IPS-NIHi11 (cell line): Measurements from ENCODE around the gene PPIP5K1.
"Not testable (repeated sequence)": the region's sequence is repeated elsewhere in the genome, so short reads cannot be mapped to it uniquely, and the experiment has no call there.

ENCODE experiments used
- DNase-seq: peaks from one replicate; pipeline ENCODE4 v3.0.0; 2012; ENCODE audit warnings: mixed read lengths, low spot score

Gene PPIP5K1

DNA sequence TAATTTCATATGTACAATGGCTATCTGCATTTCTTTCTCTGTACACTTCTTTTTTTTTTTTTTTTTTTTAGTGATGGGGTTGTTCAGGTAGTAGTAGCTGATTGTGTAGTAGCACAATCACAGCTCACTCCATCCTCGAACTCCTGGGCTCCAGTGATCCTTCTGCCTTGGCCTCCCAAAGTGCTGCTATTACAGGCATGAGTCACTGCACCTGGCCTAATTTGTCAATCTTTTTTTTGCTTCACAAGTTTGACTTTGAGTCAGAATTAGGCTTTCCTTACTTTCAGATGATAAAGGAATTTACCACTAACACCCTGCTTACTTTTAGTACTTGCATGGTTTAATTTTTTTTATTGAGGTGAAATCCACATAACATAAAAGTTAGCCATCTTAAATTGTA, 44.6 kb downstream of the PPIP5K1 start:
- DNase-seq = no peak

DNA sequence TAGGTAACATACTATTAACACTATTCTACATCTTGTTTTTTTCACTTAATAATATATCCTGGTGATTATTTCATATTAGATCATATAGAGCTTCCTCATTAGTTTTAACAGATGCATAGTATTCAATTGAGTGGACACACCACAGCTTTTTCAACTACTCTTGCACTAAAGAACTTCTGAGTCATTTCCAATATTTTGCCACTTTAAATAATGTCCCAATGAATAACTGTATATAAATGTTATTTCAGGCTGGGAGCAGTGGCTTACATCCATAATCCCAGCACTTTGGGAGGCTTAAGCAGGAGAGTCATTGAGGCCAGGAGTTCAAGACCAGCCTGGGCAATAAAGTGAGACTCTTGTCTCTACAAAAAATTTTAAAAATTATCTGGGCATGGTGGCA, 45.7 kb downstream of the PPIP5K1 start:
- no peak for DNase-seq

DNA sequence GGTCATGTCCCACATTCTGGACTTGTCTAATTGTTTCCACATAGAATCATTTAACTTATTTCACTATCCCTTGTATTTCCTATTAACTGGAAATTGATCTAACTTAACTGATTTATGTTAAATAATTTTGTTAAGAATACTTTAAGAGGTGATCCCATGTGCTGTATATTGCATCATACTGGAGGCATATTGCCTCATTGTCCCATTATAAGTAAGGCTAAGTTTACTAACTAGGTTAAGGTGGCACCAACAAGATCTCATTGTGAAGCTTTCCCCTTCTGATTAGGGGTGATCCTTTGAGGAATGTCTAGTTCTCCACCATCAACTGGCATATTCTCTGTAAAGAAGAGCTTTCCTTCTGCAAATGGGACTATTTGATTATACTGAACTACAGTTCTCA, 48.2 kb downstream of the PPIP5K1 start:
- no peak for DNase-seq

DNA sequence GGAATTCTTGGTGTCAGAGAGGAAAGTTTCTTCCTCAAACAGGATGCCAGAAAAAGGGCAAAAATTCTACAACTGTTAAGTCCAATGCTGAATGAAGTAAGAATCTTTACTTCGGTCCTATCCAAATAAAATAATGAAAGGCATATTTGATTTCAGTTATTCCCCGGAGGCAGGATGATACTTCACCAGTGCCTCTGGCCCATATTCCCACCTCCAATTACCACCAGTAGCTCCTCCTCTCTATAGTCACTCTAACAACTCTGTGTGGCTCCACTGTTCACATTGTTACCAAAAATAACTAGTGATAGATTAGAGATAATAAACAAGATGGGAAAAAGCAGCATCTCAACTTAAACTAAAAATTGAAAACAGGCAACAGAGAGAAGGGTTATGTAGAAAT, 51.9 kb downstream of the PPIP5K1 start:
- DNase-seq = no peak

DNA sequence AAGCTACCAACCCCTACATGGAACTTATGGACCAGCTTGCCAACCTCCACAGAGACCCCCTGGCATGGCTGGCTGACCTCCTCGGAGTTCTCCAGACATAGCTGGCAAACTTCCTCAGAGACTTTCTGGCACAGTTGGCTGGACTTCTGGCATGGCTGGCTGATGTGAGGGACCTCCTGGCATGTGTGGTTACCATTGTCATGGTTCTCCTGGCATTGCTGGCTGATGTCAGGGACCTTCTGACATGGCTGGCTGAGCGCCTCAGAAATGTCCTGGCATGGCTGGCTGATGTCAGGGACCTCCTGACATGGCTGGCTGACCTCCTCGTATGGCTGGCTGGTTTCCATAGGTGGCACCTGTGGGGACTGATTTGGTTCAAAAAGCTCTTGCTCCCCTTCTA, 55.1 kb downstream of the PPIP5K1 start:
- no peak for DNase-seq

DNA sequence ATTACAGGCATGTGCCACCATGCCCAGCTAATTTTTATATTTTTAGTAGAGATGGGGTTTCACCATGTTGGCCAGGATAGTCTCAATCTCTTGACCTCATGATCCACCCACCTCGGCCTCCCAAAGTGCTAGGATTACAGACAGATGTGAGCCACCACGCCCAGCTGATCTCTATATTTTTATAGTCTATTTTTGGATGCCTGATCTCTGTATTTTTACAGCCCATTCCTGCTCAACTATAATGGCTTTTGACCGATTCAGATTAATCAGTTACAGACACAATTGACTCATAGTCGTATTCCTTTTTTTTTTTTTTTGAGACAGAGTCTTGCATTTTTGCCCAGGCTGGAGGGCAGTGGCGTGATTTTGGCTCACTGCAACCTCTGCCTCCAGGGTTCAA, 57.2 kb downstream of the PPIP5K1 start:
- DNase-seq = not testable (repeated sequence)

DNA sequence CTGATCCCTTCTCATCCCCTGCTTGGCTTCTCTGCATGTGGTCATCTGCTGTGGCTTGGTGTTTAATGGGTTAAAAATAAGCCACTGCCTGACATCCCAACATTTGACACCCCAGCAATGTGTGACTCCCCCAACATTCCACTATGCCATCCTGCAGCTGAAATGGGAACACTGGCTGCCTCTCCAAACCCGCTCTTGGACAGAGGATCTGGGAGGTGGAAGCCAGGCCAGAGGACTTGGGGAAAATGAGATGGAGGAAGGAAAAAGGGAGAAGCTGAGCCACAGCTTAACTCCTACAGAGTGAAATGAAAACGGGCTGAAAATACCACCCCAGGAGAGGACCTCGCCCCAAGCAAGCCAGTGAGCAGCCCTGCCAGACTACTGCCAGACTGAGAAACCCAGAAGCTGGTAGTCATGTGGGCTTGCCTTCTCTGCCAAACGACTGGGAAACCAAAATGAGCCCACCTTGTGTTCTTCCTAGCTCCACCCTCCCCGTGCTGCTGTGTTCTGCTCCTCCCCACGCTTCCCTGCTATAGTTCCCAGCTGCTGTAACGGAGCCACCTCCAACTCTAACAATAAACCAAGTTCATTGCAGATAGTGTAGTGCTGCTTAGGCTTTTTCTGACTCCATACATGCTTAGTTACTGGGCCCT, 58.9 kb downstream of the PPIP5K1 start:
- DNase-seq = peak; percentile 66

DNA sequence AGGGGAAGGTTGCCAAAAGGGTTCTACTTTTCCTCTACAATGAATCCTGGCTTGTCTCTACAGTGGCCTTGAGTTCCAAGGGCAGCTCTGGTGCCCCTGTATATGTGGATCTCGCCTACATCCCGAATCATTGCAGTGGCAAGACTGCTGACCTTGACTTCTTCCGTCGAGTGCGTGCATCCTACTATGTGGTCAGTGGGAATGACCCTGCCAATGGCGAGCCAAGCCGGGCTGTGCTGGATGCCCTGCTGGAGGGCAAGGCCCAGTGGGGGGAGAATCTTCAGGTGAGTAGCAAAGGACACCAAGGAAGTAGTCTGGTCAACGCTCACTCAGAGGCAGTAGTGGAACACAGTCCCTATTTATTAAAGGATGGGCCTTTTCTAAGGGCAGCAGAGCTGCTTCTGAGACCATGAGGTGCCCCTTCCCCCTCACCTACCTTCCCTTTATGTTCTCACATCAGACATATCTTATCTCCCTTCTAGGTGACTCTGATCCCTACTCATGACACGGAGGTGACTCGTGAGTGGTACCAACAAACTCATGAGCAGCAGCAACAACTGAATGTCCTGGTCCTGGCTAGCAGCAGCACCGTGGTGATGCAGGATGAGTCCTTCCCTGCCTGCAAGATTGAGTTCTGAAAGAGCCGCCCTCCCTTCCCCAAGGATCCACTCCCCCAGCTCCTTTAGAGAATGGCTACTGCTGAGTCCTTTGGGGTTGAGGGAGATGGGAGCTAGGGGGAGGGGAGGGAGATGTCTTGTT, 60.2 kb downstream of the PPIP5K1 start:
- DNase-seq = no peak

DNA sequence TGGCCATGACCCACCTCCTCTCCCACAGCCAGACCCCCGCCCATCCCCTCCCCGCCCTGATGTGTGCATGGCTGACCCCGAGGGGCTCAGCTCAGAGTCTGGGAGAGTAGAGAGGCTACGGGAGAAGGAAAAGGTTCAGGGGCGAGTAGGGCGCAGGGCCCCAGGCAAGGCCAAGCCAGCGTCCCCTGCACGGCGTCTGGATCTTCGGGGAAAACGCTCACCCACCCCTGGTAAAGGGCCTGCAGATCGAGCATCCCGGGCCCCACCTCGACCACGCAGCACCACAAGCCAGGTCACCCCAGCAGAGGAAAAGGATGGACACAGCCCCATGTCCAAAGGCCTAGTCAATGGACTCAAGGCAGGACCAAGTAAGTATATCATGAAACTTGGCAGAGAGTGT, 60.9 kb downstream of the PPIP5K1 start:
- DNase-seq = no peak

DNA sequence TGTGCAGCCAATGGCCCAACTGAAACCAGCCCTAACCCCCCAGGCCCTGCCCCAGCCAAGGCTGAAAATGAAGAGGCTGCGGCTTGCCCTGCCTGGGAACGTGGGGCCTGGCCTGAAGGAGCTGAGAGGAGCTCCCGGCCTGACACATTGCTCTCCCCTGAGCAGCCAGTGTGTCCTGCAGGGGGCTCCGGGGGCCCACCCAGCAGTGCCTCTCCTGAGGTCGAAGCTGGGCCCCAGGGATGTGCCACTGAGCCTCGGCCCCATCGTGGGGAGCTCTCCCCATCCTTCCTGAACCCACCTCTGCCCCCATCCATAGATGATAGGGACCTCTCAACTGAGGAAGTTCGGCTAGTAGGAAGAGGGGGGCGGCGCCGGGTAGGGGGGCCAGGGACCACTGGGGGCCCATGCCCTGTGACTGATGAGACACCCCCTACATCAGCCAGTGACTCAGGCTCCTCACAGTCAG, 61.4 kb downstream of the PPIP5K1 start:
- no peak for DNase-seq

DNA sequence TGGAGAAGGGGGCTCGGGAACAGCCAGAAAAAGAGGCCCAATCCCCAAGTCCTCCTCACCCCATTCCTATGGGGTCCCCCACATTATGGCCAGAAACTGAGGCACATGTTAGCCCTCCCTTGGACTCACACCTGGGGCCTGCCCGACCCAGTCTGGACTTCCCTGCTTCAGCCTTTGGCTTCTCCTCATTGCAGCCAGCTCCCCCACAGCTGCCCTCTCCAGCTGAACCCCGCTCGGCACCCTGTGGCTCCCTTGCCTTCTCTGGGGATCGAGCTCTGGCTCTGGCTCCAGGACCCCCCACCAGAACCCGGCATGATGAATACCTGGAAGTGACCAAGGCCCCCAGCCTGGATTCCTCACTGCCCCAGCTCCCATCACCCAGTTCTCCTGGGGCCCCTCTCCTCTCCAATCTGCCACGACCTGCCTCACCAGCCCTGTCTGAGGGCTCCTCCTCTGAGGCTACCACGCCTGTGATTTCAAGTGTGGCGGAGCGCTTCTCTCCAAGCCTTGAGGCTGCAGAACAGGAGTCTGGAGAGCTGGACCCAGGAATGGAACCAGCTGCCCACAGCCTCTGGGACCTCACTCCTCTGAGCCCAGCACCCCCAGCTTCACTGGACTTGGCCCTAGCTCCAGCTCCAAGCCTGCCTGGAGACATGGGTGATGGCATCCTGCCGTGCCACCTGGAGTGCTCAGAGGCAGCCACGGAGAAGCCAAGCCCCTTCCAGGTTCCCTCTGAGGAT, 62.0 kb downstream of the PPIP5K1 start:
- no peak for DNase-seq

DNA sequence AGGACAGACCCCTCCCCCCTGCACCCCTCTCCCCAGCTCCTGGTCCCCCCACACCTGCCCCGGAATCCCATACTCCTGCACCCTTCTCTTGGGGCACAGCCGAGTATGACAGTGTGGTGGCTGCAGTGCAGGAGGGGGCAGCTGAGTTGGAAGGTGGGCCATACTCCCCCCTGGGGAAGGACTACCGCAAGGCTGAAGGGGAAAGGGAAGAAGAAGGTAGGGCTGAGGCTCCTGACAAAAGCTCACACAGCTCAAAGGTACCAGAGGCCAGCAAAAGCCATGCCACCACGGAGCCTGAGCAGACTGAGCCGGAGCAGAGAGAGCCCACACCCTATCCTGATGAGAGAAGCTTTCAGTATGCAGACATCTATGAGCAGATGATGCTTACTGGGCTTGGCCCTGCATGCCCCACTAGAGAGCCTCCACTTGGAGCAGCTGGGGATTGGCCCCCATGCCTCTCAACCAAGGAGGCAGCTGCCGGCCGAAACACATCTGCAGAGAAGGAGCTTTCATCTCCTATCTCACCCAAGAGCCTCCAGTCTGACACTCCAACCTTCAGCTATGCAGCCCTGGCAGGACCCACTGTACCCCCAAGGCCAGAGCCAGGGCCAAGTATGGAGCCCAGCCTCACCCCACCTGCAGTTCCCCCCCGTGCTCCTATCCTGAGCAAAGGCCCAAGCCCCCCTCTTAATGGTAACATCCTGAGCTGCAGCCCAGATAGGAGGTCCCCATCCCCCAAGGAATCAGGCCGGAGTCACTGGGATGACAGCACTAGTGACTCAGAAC, 62.8 kb downstream of the PPIP5K1 start:
- DNase-seq = no peak

DNA sequence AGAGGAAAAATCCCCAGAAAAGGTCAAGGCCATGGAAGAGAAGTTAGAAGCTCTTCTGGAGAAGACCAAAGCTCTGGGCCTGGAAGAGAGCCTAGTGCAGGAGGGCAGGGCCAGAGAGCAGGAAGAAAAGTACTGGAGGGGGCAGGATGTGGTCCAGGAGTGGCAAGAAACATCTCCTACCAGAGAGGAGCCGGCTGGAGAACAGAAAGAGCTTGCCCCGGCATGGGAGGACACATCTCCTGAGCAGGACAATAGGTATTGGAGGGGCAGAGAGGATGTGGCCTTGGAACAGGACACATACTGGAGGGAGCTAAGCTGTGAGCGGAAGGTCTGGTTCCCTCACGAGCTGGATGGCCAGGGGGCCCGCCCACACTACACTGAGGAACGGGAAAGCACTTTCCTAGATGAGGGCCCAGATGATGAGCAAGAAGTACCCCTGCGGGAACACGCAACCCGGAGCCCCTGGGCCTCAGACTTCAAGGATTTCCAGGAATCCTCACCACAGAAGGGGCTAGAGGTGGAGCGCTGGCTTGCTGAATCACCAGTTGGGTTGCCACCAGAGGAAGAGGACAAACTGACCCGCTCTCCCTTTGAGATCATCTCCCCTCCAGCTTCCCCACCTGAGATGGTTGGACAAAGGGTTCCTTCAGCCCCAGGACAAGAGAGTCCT, 63.6 kb downstream of the PPIP5K1 start:
- no peak for DNase-seq

DNA sequence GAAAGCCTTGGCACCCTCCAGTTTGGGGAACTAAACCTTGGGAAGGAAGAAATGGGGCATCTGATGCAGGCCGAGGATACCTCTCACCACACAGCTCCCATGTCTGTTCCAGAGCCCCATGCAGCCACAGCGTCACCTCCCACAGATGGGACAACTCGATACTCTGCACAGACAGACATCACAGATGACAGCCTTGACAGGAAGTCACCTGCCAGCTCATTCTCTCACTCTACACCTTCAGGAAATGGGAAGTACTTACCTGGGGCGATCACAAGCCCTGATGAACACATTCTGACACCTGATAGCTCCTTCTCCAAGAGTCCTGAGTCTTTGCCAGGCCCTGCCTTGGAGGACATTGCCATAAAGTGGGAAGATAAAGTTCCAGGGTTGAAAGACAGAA, 64.9 kb downstream of the PPIP5K1 start:
- DNase-seq = no peak

DNA sequence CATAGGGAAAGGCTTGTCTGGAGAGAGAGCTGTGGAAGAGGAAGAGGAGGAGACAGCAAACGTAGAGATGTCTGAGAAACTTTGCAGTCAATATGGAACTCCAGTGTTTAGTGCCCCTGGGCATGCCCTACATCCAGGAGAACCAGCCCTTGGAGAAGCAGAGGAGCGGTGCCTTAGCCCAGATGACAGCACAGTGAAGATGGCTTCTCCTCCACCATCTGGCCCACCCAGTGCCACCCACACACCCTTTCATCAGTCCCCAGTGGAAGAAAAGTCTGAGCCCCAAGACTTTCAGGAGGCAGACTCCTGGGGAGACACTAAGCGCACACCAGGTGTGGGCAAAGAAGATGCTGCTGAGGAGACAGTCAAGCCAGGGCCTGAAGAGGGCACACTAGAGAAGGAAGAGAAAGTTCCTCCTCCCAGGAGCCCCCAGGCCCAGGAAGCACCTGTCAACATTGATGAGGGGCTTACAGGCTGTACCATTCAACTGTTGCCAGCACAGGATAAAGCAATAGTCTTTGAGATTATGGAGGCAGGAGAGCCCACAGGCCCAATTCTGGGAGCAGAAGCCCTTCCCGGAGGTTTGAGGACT, 65.7 kb downstream of the PPIP5K1 start:
- DNase-seq = no peak

DNA sequence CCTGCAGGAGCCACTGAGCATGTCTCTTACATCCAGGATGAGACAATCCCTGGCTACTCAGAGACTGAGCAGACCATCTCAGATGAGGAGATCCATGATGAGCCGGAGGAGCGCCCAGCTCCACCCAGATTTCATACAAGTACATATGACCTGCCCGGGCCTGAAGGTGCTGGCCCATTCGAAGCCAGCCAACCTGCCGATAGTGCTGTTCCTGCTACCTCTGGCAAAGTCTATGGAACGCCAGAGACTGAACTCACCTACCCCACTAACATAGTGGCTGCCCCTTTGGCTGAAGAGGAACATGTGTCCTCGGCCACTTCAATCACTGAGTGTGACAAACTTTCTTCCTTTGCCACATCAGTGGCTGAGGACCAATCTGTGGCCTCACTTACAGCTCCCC, 66.4 kb downstream of the PPIP5K1 start:
- DNase-seq = no peak

DNA sequence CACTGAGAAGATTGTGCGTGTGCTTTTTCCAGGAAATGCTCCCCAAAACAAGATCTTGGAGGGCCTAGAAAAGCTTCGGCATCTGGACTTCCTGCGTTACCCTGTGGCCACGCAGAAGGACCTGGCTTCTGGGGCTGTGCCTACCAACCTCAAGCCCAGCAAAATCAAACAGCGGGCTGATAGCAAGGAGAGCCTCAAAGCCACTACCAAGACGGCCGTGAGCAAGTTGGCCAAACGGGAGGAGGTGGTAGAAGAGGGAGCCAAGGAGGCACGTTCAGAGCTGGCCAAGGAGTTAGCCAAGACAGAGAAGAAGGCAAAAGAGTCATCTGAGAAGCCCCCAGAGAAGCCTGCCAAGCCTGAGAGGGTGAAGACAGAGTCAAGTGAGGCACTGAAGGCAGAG, 67.8 kb downstream of the PPIP5K1 start:
- DNase-seq = no peak

DNA sequence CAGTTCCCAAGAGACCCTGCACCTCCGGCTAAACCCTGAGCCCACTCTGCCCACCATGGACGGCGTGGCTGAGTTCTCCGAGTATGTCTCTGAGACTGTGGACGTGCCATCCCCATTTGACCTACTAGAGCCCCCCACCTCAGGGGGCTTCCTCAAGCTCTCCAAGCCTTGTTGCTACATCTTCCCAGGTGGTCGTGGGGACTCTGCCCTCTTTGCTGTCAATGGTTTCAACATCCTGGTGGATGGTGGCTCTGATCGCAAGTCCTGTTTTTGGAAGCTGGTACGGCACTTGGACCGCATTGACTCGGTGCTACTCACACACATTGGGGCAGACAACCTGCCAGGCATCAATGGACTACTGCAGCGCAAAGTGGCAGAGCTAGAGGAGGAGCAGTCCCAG, 68.6 kb downstream of the PPIP5K1 start:
- no peak for DNase-seq

DNA sequence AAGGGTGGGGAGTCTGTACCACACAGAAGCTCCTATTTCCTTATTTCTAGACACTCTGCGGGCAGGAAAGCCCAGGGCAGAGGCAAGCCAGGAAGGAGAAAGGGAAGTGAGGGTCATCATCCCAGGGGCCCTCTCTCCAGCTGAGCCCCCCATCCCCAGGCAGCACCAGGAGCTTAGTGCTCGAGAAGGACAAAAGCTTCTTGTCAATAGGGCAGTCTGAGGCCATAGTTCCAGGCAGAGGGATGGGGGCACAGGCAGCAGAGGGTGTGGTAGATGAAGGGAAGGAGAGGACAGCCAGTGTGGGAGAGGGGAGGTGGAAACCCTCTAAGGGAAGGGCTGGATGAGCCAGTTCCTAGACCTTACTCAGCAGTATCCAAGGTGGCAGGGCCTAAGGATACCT, 69.9 kb downstream of the PPIP5K1 start:
- DNase-seq = no peak

DNA sequence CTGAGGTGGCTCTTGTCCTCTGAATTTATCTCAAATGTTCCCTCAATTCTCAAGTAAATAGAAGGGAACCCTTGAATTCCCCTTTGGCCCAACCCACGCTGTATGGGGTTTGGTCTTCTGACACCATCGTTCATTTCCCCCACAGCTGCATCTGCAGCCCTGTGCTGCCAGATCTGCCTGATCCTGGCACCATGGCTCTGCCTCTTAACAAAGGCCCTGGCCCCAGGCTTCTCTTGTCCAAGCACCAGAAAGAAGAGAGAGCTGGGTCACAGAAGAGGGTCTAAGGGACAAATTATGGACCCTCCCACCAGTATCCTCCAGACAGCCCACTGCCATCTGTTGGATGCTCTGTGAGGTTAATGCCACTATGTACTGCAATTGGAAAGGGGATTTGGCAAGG, 70.8 kb downstream of the PPIP5K1 start:
- DNase-seq = no peak

DNA sequence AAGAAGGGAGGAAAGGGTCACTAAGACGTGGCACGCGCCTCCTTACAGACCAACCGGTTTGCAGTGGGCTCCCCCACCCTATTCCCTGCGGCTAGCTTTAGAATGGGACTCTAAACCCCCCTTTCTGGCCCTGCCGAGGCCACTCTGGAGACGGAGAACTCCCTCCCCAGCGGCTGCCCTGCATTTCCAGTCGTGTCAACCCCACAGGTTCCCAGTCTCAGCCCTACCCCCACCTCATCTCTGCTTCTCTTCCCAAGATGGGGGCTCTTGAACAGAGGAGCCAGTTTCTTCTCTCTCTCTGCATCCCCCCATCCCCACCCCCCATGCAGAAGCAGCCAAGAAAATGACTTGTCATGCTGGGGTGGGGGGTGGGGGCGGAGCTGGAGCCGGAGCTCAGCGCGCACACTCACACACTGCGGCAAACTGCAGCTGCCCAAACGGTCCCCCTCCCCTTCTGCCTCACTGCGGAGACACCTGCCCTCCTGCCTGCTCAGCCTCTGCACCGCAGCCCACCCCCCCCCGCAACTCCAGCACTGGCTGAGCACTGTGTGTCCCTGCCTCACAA, 71.7 kb downstream of the PPIP5K1 start:
- DNase-seq = peak; percentile 76
